CD14-positive monocyte (primary cell): ENCODE results near the gene MTARC2. TPM values are rescaled to one million over a fixed set of nuclear protein-coding genes. Genes with fewer than 3 reads are reported as not detected.
"Not testable (repeated sequence)": the region's sequence is repeated elsewhere in the genome, so short reads cannot be mapped to it uniquely, and the experiment has no call there.

Experiments
- DNase-seq, 3 donors: peaks; one replicate each; pipeline ENCODE4 v3.0.0-alpha.2; 2011 to 2022
- H2AFZ ChIP-seq: 2 replicates; pipeline ENCODE4 v1.6.0; 2012; ENCODE audit warnings: mild to moderate bottlenecking, low read depth, low read length, inconsistent platforms; ENCODE audit not compliant: insufficient read depth, poor library complexity, severe bottlenecking
- H3K27ac ChIP-seq, 2 donors: 1 replicate in 1 of 2; 2 replicates in 1 of 2; pipeline ENCODE4 v1.5.1; 2012 to 2013; ENCODE audit warnings: low read length in 2 of 2, control low read depth in 1 of 2, inconsistent platforms in 1 of 2, low read depth in 1 of 2, mild to moderate bottlenecking in 1 of 2
- H3K27me3 ChIP-seq, 2 donors: one replicate each; pipeline versions ENCODE4 v1.6.0 to v1.6.1; 2011 to 2013; ENCODE audit warnings: low read length in 2 of 2; ENCODE audit not compliant: control insufficient read depth in 2 of 2, insufficient read depth in 2 of 2
- H3K36me3 ChIP-seq, 2 donors: replicated peaks in 1 of 2; 1 replicate in 1 of 2; 2 replicates in 1 of 2; pipeline versions ENCODE4 v1.5.1 to v1.6.1; 2012 to 2013; ENCODE audit warnings: low read length in 2 of 2, control low read depth in 1 of 2, inconsistent platforms in 1 of 2, mild to moderate bottlenecking in 1 of 2; ENCODE audit not compliant: insufficient read depth in 2 of 2, control insufficient read depth in 1 of 2
- H3K4me1 ChIP-seq, 2 donors: 1 replicate in 1 of 2; 2 replicates in 1 of 2; pipeline versions ENCODE4 v1.5.1 to v1.6.1; 2012 to 2013; ENCODE audit warnings: low read length in 2 of 2, control low read depth in 1 of 2, inconsistent platforms in 1 of 2, mild to moderate bottlenecking in 1 of 2, moderate library complexity in 1 of 2; ENCODE audit not compliant: insufficient read depth in 2 of 2, control insufficient read depth in 1 of 2
- H3K4me2 ChIP-seq: replicated peaks from 2 replicates; pipeline ENCODE3; 2012; ENCODE audit warnings: low read length, moderate library complexity, mild to moderate bottlenecking; ENCODE audit not compliant: poor library complexity, severe bottlenecking; ENCODE audit errors: extremely low read depth
- H3K4me3 ChIP-seq, 3 experiments: fragments of 200-600 bp in 1 of 3; sonication (generic) in 1 of 3; replicated peaks in 1 of 3; 1 replicate in 2 of 3; 2 replicates in 1 of 3; pipeline ENCODE4 v1.5.1; 2011 to 2013; ENCODE audit warnings: low read length in 3 of 3, mild to moderate bottlenecking in 3 of 3, control low read depth in 2 of 3, low read depth in 2 of 3, inconsistent platforms in 1 of 3, moderate library complexity in 1 of 3
- H3K79me2 ChIP-seq: 2 replicates; pipeline ENCODE4 v1.6.0; 2012; ENCODE audit warnings: mild to moderate bottlenecking, control low read depth, inconsistent platforms, low read length, moderate library complexity; ENCODE audit not compliant: insufficient read depth
- H3K9ac ChIP-seq: 2 replicates; pipeline ENCODE4 v1.6.0; 2017; ENCODE audit warnings: low read length, mild to moderate bottlenecking; ENCODE audit not compliant: insufficient read depth, poor library complexity, severe bottlenecking
- H3K9me3 ChIP-seq, 2 donors: replicated peaks in 1 of 2; 1 replicate in 1 of 2; 2 replicates in 1 of 2; pipeline versions ENCODE4 v1.5.1 to v1.6.1; 2012 to 2013; ENCODE audit warnings: low read length in 2 of 2, control low read depth in 1 of 2; ENCODE audit not compliant: control insufficient read depth in 1 of 2, insufficient read depth in 1 of 2
- H4K20me1 ChIP-seq: 2 replicates; pipeline ENCODE4 v1.6.0; 2012; ENCODE audit warnings: mild to moderate bottlenecking, low read length, control low read depth, moderate library complexity; ENCODE audit not compliant: insufficient read depth
- H3K27ac Mint-ChIP-seq, 7 donors: one replicate each; pipeline ENCODE4 v1.8.0; 2020; ENCODE audit warnings: mild to moderate bottlenecking in 7 of 7, mixed read lengths in 7 of 7, moderate library complexity in 6 of 7, inconsistent platforms in 2 of 7
- H3K27me3 Mint-ChIP-seq, 3 donors: one replicate each; pipeline ENCODE4 v1.8.0; 2021 to 2022; ENCODE audit warnings: low read depth in 3 of 3, mild to moderate bottlenecking in 3 of 3, mixed read lengths in 3 of 3, moderate library complexity in 3 of 3, inconsistent platforms in 1 of 3
- H3K36me3 Mint-ChIP-seq, 2 donors: one replicate each; pipeline ENCODE4 v1.8.0; 2020; ENCODE audit warnings: mixed read lengths in 2 of 2, inconsistent platforms in 1 of 2, mild to moderate bottlenecking in 1 of 2
- H3K4me1 Mint-ChIP-seq: one replicate; pipeline ENCODE4 v1.8.0; 2020; ENCODE audit warnings: mild to moderate bottlenecking, mixed read lengths
- H3K4me3 Mint-ChIP-seq, 2 donors: one replicate each; pipeline ENCODE4 v1.8.0; 2020; ENCODE audit warnings: mild to moderate bottlenecking in 2 of 2, mixed read lengths in 2 of 2, moderate library complexity in 1 of 2
- H3K9me3 Mint-ChIP-seq, 7 donors: one replicate each; pipeline ENCODE4 v1.8.0; 2020 to 2022; ENCODE audit warnings: mixed read lengths in 7 of 7, mild to moderate bottlenecking in 6 of 7, moderate library complexity in 6 of 7, inconsistent platforms in 2 of 7
- WGBS: methylation state at CpG from one replicate; pipeline ENCODE4 v1.1.5; 2013; ENCODE audit warnings: missing lambda C conversion rate; ENCODE audit not compliant: insufficient coverage; 5-methylcytosine and 5-hydroxymethylcytosine counted together
- intact Hi-C, 2 donors: fragments of 100-400 bp; cut with micrococcal nuclease; formaldehyde crosslinking; loops; one replicate each; pipeline versions ENCODE4 v1.15.0 to v1.15.1; 2023
- polyA plus RNA-seq, 3 donors: library from polyadenylated mRNA; depleted of rRNA in 1 of 3; unstranded in 2 of 3; stranded (reverse) in 1 of 3; fragments of 300-500 nt in 2 of 3; fragments of >200 nt in 1 of 3; fragmentation: Illumina TruSeq in 2 of 3; gene quantifications; 1 replicate in 2 of 3; 2 replicates in 1 of 3; pipeline ENCODE4 v1.2.3, GENCODE V29; 2012 to 2021
- TF ChIP-seq, protein P1 (sequence below): fragments of 200-600 bp; IDR thresholded peaks from one replicate; pipeline ENCODE4 v1.8.0; 2022; ENCODE audit warnings: antibody characterized with exemption, mild to moderate bottlenecking

The MTARC2 gene
- polyA plus RNA-seq, 3 donors, result 0.29 to 0.81 (median 0.56) TPM

- intact Hi-C loops, result no loop called here
- H2AFZ ChIP-seq, result no peak overlapping the region
- H3K9ac ChIP-seq, result no peak overlapping the region
- H3K27me3 ChIP-seq, result no peaks in the 10 kb centered on the region
- Mint-ChIP-seq H3K36me3 (no peaks in the 10 kb centered on the region), H3K27me3 (peaks cover 3 to 6% (median 6%) of the 10 kb centered on the region in 3 donors), H3K4me1 (peaks cover 4% of the 10 kb centered on the region), H3K4me3 (no peak overlapping the region), H3K9me3 (peaks cover 0 to 11% (median 7%) of the 10 kb centered on the region in 7 donors), H3K27ac (no peak overlapping the region)
- no peaks in the 10 kb centered on the region for H4K20me1 ChIP-seq
- 85% methylated on average over 14 of the region's 20 CpGs for WGBS
- H3K9me3 ChIP-seq, result peaks cover 0 to 3% of the 10 kb centered on the region in 2 donors
- H3K4me1 ChIP-seq, result no peaks in the 10 kb centered on the region
- H3K27ac ChIP-seq, result no peak overlapping the region
- TF ChIP-seq, protein P1, sequence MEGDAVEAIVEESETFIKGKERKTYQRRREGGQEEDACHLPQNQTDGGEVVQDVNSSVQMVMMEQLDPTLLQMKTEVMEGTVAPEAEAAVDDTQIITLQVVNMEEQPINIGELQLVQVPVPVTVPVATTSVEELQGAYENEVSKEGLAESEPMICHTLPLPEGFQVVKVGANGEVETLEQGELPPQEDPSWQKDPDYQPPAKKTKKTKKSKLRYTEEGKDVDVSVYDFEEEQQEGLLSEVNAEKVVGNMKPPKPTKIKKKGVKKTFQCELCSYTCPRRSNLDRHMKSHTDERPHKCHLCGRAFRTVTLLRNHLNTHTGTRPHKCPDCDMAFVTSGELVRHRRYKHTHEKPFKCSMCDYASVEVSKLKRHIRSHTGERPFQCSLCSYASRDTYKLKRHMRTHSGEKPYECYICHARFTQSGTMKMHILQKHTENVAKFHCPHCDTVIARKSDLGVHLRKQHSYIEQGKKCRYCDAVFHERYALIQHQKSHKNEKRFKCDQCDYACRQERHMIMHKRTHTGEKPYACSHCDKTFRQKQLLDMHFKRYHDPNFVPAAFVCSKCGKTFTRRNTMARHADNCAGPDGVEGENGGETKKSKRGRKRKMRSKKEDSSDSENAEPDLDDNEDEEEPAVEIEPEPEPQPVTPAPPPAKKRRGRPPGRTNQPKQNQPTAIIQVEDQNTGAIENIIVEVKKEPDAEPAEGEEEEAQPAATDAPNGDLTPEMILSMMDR, result no peak
- no peak for DNase-seq
- no peak overlapping the region for H3K4me3 ChIP-seq
- H3K79me2 ChIP-seq, result no peaks in the 10 kb centered on the region
- no peaks in the 10 kb centered on the region for H3K36me3 ChIP-seq
- H3K4me2 ChIP-seq, result no peak overlapping the region
Measured at GRCh38 chr1:220717800-220718640, 30.1 kb upstream of the MTARC2 start.

- H3K4me3 Mint-ChIP-seq, H3K36me3 ChIP-seq, H4K20me1 ChIP-seq, H3K4me3 ChIP-seq, H3K27ac ChIP-seq, DNase-seq, H3K9ac ChIP-seq, H2AFZ ChIP-seq, H3K36me3 Mint-ChIP-seq, H3K9me3 ChIP-seq, intact Hi-C loops, H3K4me2 ChIP-seq, H3K79me2 ChIP-seq, H3K4me1 ChIP-seq, H3K27me3 ChIP-seq, H3K27me3 Mint-ChIP-seq, H3K4me1 Mint-ChIP-seq: not testable (repeated sequence)
- peak overlapping the region in 1 of 7 donors; percentile 50 for H3K27ac Mint-ChIP-seq
- peaks cover 0 to 10% (median 5%) of the 10 kb centered on the region in 7 donors for H3K9me3 Mint-ChIP-seq
- WGBS, result no CpG with 5 or more reads among the region's 7 CpGs
Measured at GRCh38 chr1:220721266-220721665, 26.9 kb upstream of the MTARC2 start.
